ENCODE results near the gene CDKAL1.
"Not testable (repeated sequence)": the region's sequence is repeated elsewhere in the genome, so short reads cannot be mapped to it uniquely, and the experiment has no call there.

The CDKAL1 gene

GRCh38 chr6:20755631-20756030 is 221.4 kb downstream of the CDKAL1 start:
- Histone ChIP-seq H3K4me2 (ENCODE audit: insufficient read depth, low read length) (no peak overlapping the region), H3K9ac (ENCODE audit: low read depth, low read length) (no peak overlapping the region), H3K27ac (ENCODE audit: low read length) (no peak overlapping the region), H3K4me3 (ENCODE audit: low read depth in 1 of 2, low read length in 2 of 2) (no peak overlapping the region), H2AFZ (ENCODE audit: low read depth, low read length) (no peak overlapping the region), H4K20me1 (ENCODE audit: insufficient read depth, low read length) (no peaks in the 10 kb centered on the region), H3K79me2 (ENCODE audit: insufficient read depth, low read length) (0 out of 2 replicates have a peak, but pooled peaks cover 2% of the 10 kb centered on the region), H3K36me3 (ENCODE audit: insufficient read depth, low read length) (no peaks in the 10 kb centered on the region; the same call in 1 of the 2 replicates), H3K9me3 (ENCODE audit: insufficient read depth, low read length, severe bottlenecking) (no peaks in the 10 kb centered on the region), H3K4me1 (ENCODE audit: insufficient read depth, low read length) (no peaks in the 10 kb centered on the region), H3K27me3 (ENCODE audit: insufficient read depth, low read length, poor library complexity) (no peaks in the 10 kb centered on the region)
- DNase-seq: no peak
- ATAC-seq (ENCODE audit: insufficient read depth, low read depth): no peak
- TF ChIP-seq EZH2 (IDR thresholded peaks at IDR 0.05; ENCODE audit: borderline replicate concordance, low read depth, low read length, severe bottlenecking): no peak
- no peak for TF ChIP-seq CTCF (IDR thresholded peaks at IDR 0.05; ENCODE audit: borderline replicate concordance, extremely low read depth, low read length, poor library complexity, severe bottlenecking)

- not testable (repeated sequence) for H3K9ac ChIP-seq (ENCODE audit: low read depth, low read length); H3K9me3 ChIP-seq (ENCODE audit: insufficient read depth, low read length, severe bottlenecking); H3K36me3 ChIP-seq (ENCODE audit: insufficient read depth, low read length); H3K4me1 ChIP-seq (ENCODE audit: insufficient read depth, low read length); H3K79me2 ChIP-seq (ENCODE audit: insufficient read depth, low read length); H2AFZ ChIP-seq (ENCODE audit: low read depth, low read length); H3K4me3 ChIP-seq (ENCODE audit: low read depth in 1 of 2, low read length in 2 of 2); H3K4me2 ChIP-seq (ENCODE audit: insufficient read depth, low read length); DNase-seq; H3K27ac ChIP-seq (ENCODE audit: low read length); H4K20me1 ChIP-seq (ENCODE audit: insufficient read depth, low read length); ATAC-seq (ENCODE audit: insufficient read depth, low read depth); H3K27me3 ChIP-seq (ENCODE audit: insufficient read depth, low read length, poor library complexity)
These were observed 222.4 kb downstream of the CDKAL1 start for GRCh38 chr6:20756584-20757147.

GRCh38 chr6:20757761-20758160 is 223.5 kb downstream of the CDKAL1 start:
- Histone ChIP-seq H3K36me3 (ENCODE audit: insufficient read depth, low read length) (peaks cover 3% of the 10 kb centered on the region; the same call in 1 of the 2 replicates), H2AFZ (ENCODE audit: low read depth, low read length) (no peak overlapping the region), H4K20me1 (ENCODE audit: insufficient read depth, low read length) (no peaks in the 10 kb centered on the region), H3K4me2 (ENCODE audit: insufficient read depth, low read length) (no peak overlapping the region), H3K9ac (ENCODE audit: low read depth, low read length) (no peak overlapping the region), H3K4me3 (ENCODE audit: low read depth in 1 of 2, low read length in 2 of 2) (no peak overlapping the region), H3K27me3 (ENCODE audit: insufficient read depth, low read length, poor library complexity) (no peaks in the 10 kb centered on the region), H3K79me2 (ENCODE audit: insufficient read depth, low read length) (0 out of 2 replicates have a peak, but pooled peaks cover 2% of the 10 kb centered on the region), H3K9me3 (ENCODE audit: insufficient read depth, low read length, severe bottlenecking) (no peaks in the 10 kb centered on the region), H3K4me1 (ENCODE audit: insufficient read depth, low read length) (no peaks in the 10 kb centered on the region), H3K27ac (ENCODE audit: low read length) (no peak overlapping the region)
- DNase-seq: no peak
- TF ChIP-seq EZH2 (IDR thresholded peaks at IDR 0.05; ENCODE audit: borderline replicate concordance, low read depth, low read length, severe bottlenecking): no peak
- no peak for TF ChIP-seq CTCF (IDR thresholded peaks at IDR 0.05; ENCODE audit: borderline replicate concordance, extremely low read depth, low read length, poor library complexity, severe bottlenecking)
- ATAC-seq (ENCODE audit: insufficient read depth, low read depth): no peak

- no peak overlapping the region for H3K9ac ChIP-seq (ENCODE audit: low read depth, low read length)
- peaks cover 3% of the 10 kb centered on the region; the same call in 1 of the 2 replicates for H3K36me3 ChIP-seq (ENCODE audit: insufficient read depth, low read length)
- no peaks in the 10 kb centered on the region for H4K20me1 ChIP-seq (ENCODE audit: insufficient read depth, low read length)
- H3K4me1 ChIP-seq (ENCODE audit: insufficient read depth, low read length): no peaks in the 10 kb centered on the region
- TF ChIP-seq EZH2 (IDR thresholded peaks at IDR 0.05; ENCODE audit: borderline replicate concordance, low read depth, low read length, severe bottlenecking) (no peak), CTCF (IDR thresholded peaks at IDR 0.05; ENCODE audit: borderline replicate concordance, extremely low read depth, low read length, poor library complexity, severe bottlenecking) (no peak)
- no peak overlapping the region for H3K27ac ChIP-seq (ENCODE audit: low read length)
- no peaks in the 10 kb centered on the region for H3K27me3 ChIP-seq (ENCODE audit: insufficient read depth, low read length, poor library complexity)
- DNase-seq (no peak), ATAC-seq (ENCODE audit: insufficient read depth, low read depth) (no peak)
- H3K79me2 ChIP-seq (ENCODE audit: insufficient read depth, low read length): no peaks in the 10 kb centered on the region
- no peak overlapping the region for H2AFZ ChIP-seq (ENCODE audit: low read depth, low read length)
- H3K4me2 ChIP-seq (ENCODE audit: insufficient read depth, low read length): no peak overlapping the region
- no peaks in the 10 kb centered on the region for H3K9me3 ChIP-seq (ENCODE audit: insufficient read depth, low read length, severe bottlenecking)
- H3K4me3 ChIP-seq (ENCODE audit: low read depth in 1 of 2, low read length in 2 of 2): no peak overlapping the region
These were observed 229.0 kb downstream of the CDKAL1 start for GRCh38 chr6:20763296-20763695.

Data from DND-41 (cell line).